Common myeloid progenitor, CD34-positive (primary cell): ENCODE data around the gene MEOX2.

Source experiments
- CTCF ChIA-PET: fragments of 350-600 bp; sonication (Branson Sonifier 250); formaldehyde crosslinking; loops from one replicate; lab custom pipeline; 2021; ENCODE audit warnings: antibody characterized with exemption; lab: Charles Lee
- POLR2A ChIA-PET: fragments of 350-600 bp; sonication (Branson Sonifier 250); formaldehyde crosslinking; loops from one replicate; lab custom pipeline; 2021; ENCODE audit warnings: antibody characterized with exemption; lab: Charles Lee
- DNase-seq, 3 donors: peaks; one replicate each; pipeline versions ENCODE4 v3.0.0 to v3.0.0-alpha.2; 2013
- H3K27ac ChIP-seq, 2 experiments: 1 replicate in 1 of 2; 2 replicates in 1 of 2; pipeline ENCODE4 v1.7.0; 2013; ENCODE audit warnings: inconsistent platforms in 2 of 2, low read length in 2 of 2, mild to moderate bottlenecking in 2 of 2, low read depth in 1 of 2, moderate library complexity in 1 of 2; ENCODE audit not compliant: severe bottlenecking in 2 of 2, insufficient read depth in 1 of 2, poor library complexity in 1 of 2
- H3K27me3 ChIP-seq, 5 experiments: replicated peaks in 2 of 5; 1 replicate in 3 of 5; 2 replicates in 2 of 5; pipeline versions ENCODE4 v1.6.1 to v1.7.0; 2013; ENCODE audit warnings: low read length in 4 of 5, mild to moderate bottlenecking in 2 of 5, moderate library complexity in 2 of 5, inconsistent platforms in 1 of 5; ENCODE audit not compliant: insufficient read depth in 5 of 5, control insufficient read depth in 4 of 5
- H3K36me3 ChIP-seq, 4 experiments: 1 replicate in 2 of 4; 2 replicates in 2 of 4; pipeline versions ENCODE4 v1.6.1 to v1.7.0; 2013; ENCODE audit warnings: low read length in 3 of 4, control low read depth in 1 of 4, mild to moderate bottlenecking in 1 of 4; ENCODE audit not compliant: control insufficient read depth in 4 of 4, insufficient read depth in 4 of 4
- H3K4me1 ChIP-seq, 4 experiments: 1 replicate in 3 of 4; 2 replicates in 1 of 4; pipeline versions ENCODE4 v1.6.1 to v1.7.1; 2013; ENCODE audit warnings: low read length in 3 of 4, mild to moderate bottlenecking in 3 of 4, control low read depth in 1 of 4, inconsistent platforms in 1 of 4, moderate library complexity in 1 of 4; ENCODE audit not compliant: control insufficient read depth in 4 of 4, insufficient read depth in 4 of 4; ENCODE audit errors: control extremely low read depth in 1 of 4
- H3K4me3 ChIP-seq, 7 experiments: 1 replicate in 4 of 7; 2 replicates in 3 of 7; pipeline versions ENCODE4 v1.5.1 to v1.7.0; 2013; ENCODE audit warnings: mild to moderate bottlenecking in 7 of 7, low read length in 6 of 7, moderate library complexity in 6 of 7, inconsistent platforms in 2 of 7, low read depth in 2 of 7, control low read depth in 1 of 7; ENCODE audit not compliant: insufficient read depth in 4 of 7, control insufficient read depth in 1 of 7; ENCODE audit errors: extremely low read depth in 1 of 7
- H3K9me3 ChIP-seq, 5 experiments: 1 replicate in 4 of 5; 2 replicates in 1 of 5; pipeline versions ENCODE4 v1.6.1 to v1.7.1; 2013; ENCODE audit warnings: low read length in 4 of 5, mild to moderate bottlenecking in 2 of 5, inconsistent platforms in 1 of 5, low read depth in 1 of 5, moderate library complexity in 1 of 5; ENCODE audit not compliant: control insufficient read depth in 4 of 5, insufficient read depth in 2 of 5; ENCODE audit errors: control extremely low read depth in 1 of 5
- WGBS: methylation state at CpG from one replicate; pipeline ENCODE4 v1.1.5; 2013; ENCODE audit not compliant: insufficient coverage; 5-methylcytosine and 5-hydroxymethylcytosine counted together

MEOX2 gene

GRCh38 chr7:15567652-15568051 is 118.8 kb downstream of the MEOX2 start:
- CTCF ChIA-PET = no interaction called here

GRCh38 chr7:15567036-15567435 is 119.4 kb downstream of the MEOX2 start:
- POLR2A ChIA-PET = no interaction called here
- WGBS = no CpG with 5 or more reads among the region's 3 CpGs
- no peaks in the 10 kb centered on the region for H3K4me1 ChIP-seq
- no peaks in the 10 kb centered on the region for H3K27me3 ChIP-seq
- no peaks in the 10 kb centered on the region for H3K36me3 ChIP-seq
- no peak overlapping the region for H3K4me3 ChIP-seq
- no peak for DNase-seq
- H3K27ac ChIP-seq = no peak overlapping the region
- CTCF ChIA-PET = no interaction called here
- H3K9me3 ChIP-seq = no peaks in the 10 kb centered on the region

More at GRCh38 chr7:15567652-15568051, 118.8 kb downstream of the MEOX2 start:
- POLR2A ChIA-PET = no interaction called here
- 88% methylated on average over 1 of the region's 2 CpGs for WGBS
- H3K9me3 ChIP-seq = no peaks in the 10 kb centered on the region
- no peaks in the 10 kb centered on the region for H3K36me3 ChIP-seq
- no peak for DNase-seq
- no peaks in the 10 kb centered on the region for H3K4me1 ChIP-seq
- H3K4me3 ChIP-seq = no peak overlapping the region
- H3K27ac ChIP-seq = no peak overlapping the region
- no peaks in the 10 kb centered on the region for H3K27me3 ChIP-seq

DNA sequence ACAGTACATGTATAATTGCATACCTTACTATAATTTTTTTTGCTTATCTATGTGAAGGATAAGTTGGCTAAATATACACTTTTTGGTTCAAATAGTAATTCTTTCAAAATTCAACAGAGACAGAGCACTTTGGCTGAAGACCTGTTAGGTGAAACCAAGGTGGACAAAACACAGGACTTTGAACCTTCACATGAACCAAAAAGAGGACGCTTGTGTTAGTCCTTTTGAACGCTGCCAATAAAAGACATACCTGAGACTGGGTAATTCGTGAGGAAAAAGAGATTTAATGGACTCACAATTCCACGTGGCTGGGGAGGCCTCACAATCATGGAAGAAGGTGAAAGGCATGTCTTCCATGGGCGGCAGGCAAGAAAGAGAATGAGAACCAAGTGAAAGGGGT is 120.0 kb downstream of the MEOX2 start:
- Histone ChIP-seq H3K36me3 (no peaks in the 10 kb centered on the region), H3K9me3 (no peaks in the 10 kb centered on the region), H3K4me3 (no peak overlapping the region), H3K27ac (no peak overlapping the region), H3K27me3 (no peaks in the 10 kb centered on the region), H3K4me1 (no peaks in the 10 kb centered on the region)
- no peak for DNase-seq
- POLR2A ChIA-PET = no interaction called here
- CTCF ChIA-PET = interaction anchor here (0.7 kb wide), 1 partner anchor 12 kb away, joined by 3 read pairs; no protein-coding TSS in a partner anchor
- WGBS = 100% methylated on average over 5 of the region's 5 CpGs

GRCh38 chr7:15561835-15562234 is 124.6 kb downstream of the MEOX2 start, which contains the start of gene AGMO:
Gene AGMO, minus strand, starts transcription at chr7:15562015.
- 93% methylated on average over 2 of the region's 5 CpGs for WGBS
- no peak for DNase-seq
- Histone ChIP-seq H3K4me3 (no peak within 1 kb of the TSS), H3K9me3 (no peaks in the 10 kb centered on the region), H3K36me3 (no peaks in the 10 kb centered on the region), H3K4me1 (no peaks in the 10 kb centered on the region), H3K27me3 (no peaks in the 10 kb centered on the region), H3K27ac (no peak within 1 kb of the TSS)
- ChIA-PET POLR2A (no interaction called here), CTCF (no interaction called here)
